H9 (cell line): ENCODE measurements around the gene NUP205. TPM values are rescaled to one million over a fixed set of nuclear protein-coding genes. Genes with fewer than 3 reads are reported as not detected.

Source experiments
- DNase-seq: peaks from one replicate; pipeline ENCODE4 v3.0.0-alpha.2; 2017
- H2AFZ ChIP-seq: one replicate; pipeline ENCODE4 v1.6.1; 2013; ENCODE audit warnings: mild to moderate bottlenecking, low read length, control low read depth, moderate library complexity
- H2AK5ac ChIP-seq: 2 replicates; pipeline ENCODE4 v1.6.1; 2013; ENCODE audit warnings: low read length, control low read depth, mixed read lengths; ENCODE audit not compliant: insufficient read length
- H2BK120ac ChIP-seq: one replicate; pipeline ENCODE4 v1.6.1; 2013; ENCODE audit warnings: low read depth, mild to moderate bottlenecking, low read length, control low read depth, inconsistent platforms; ENCODE audit not compliant: poor library complexity, severe bottlenecking
- H2BK12ac ChIP-seq: 2 replicates; pipeline ENCODE4 v1.6.1; 2013; ENCODE audit warnings: low read length, control low read depth, mixed read lengths, low read depth; ENCODE audit not compliant: insufficient read length
- H2BK15ac ChIP-seq: 2 replicates; pipeline ENCODE4 v1.6.1; 2013; ENCODE audit warnings: low read depth, low read length, control low read depth
- H2BK20ac ChIP-seq: one replicate; pipeline ENCODE4 v1.6.1; 2013; ENCODE audit warnings: low read depth, mild to moderate bottlenecking, low read length, control low read depth, inconsistent platforms; ENCODE audit not compliant: poor library complexity, severe bottlenecking
- H2BK5ac ChIP-seq: 2 replicates; pipeline ENCODE4 v1.6.1; 2013; ENCODE audit warnings: low read length, control low read depth, mixed read lengths; ENCODE audit not compliant: insufficient read length
- H3K14ac ChIP-seq: 2 replicates; pipeline ENCODE4 v1.6.1; 2013; ENCODE audit warnings: low read length, control low read depth; ENCODE audit not compliant: insufficient read depth
- H3K18ac ChIP-seq: 2 replicates; pipeline ENCODE4 v1.6.1; 2013; ENCODE audit warnings: low read depth, mild to moderate bottlenecking, mixed read lengths, low read length, control low read depth; ENCODE audit not compliant: insufficient read length
- H3K23ac ChIP-seq: 2 replicates; pipeline ENCODE4 v1.6.1; 2013; ENCODE audit warnings: low read length, control low read depth, mixed read lengths, low read depth; ENCODE audit not compliant: insufficient read length
- H3K23me2 ChIP-seq: 2 replicates; pipeline ENCODE4 v1.6.1; 2013; ENCODE audit warnings: low read depth, mild to moderate bottlenecking, mixed read lengths, low read length, control low read depth; ENCODE audit not compliant: insufficient read length, poor library complexity, severe bottlenecking
- H3K27ac ChIP-seq: 2 replicates; pipeline ENCODE4 v1.5.1; 2013; ENCODE audit warnings: low read length, control low read depth, mixed read lengths, low read depth; ENCODE audit not compliant: insufficient read length
- H3K27me3 ChIP-seq: 2 replicates; pipeline ENCODE4 v1.6.1; 2013; ENCODE audit warnings: low read length, control low read depth, inconsistent platforms; ENCODE audit not compliant: insufficient read depth
- H3K4ac ChIP-seq: 2 replicates; pipeline ENCODE4 v1.6.1; 2013; ENCODE audit warnings: low read depth, mild to moderate bottlenecking, control low read depth, inconsistent platforms, low read length, moderate library complexity
- H3K4me1 ChIP-seq: 2 replicates; pipeline ENCODE4 v1.6.1; 2013; ENCODE audit warnings: low read length, control low read depth, inconsistent platforms; ENCODE audit not compliant: insufficient read depth
- H3K4me2 ChIP-seq: 2 replicates; pipeline ENCODE4 v1.6.1; 2013; ENCODE audit warnings: low read length, control low read depth, mixed read lengths; ENCODE audit not compliant: insufficient read length, insufficient read depth
- H3K56ac ChIP-seq: 2 replicates; pipeline ENCODE4 v1.6.1; 2013; ENCODE audit warnings: low read depth, mild to moderate bottlenecking, mixed read lengths, low read length, control low read depth; ENCODE audit not compliant: insufficient read length
- H3K79me1 ChIP-seq: 2 replicates; pipeline ENCODE4 v1.6.1; 2013; ENCODE audit warnings: low read depth, mild to moderate bottlenecking, moderate library complexity, low read length, control low read depth, inconsistent platforms; ENCODE audit not compliant: insufficient read depth, poor library complexity, severe bottlenecking
- H3K79me2 ChIP-seq: 2 replicates; pipeline ENCODE4 v1.6.1; 2013; ENCODE audit warnings: low read length, control low read depth, inconsistent platforms; ENCODE audit not compliant: insufficient read depth
- H3K9ac ChIP-seq: 2 replicates; pipeline ENCODE4 v1.6.1; 2013; ENCODE audit warnings: low read length, control low read depth, mixed read lengths; ENCODE audit not compliant: insufficient read length; ENCODE audit errors: extremely low read depth
- H3K9me3 ChIP-seq: one replicate; pipeline ENCODE4 v1.6.1; 2013; ENCODE audit warnings: low read depth, low read length, inconsistent platforms; ENCODE audit not compliant: control insufficient read depth
- H3T11ph ChIP-seq: one replicate; pipeline ENCODE4 v1.6.1; 2013; ENCODE audit warnings: mild to moderate bottlenecking, low read length, control low read depth, inconsistent platforms
- H4K20me1 ChIP-seq: one replicate; pipeline ENCODE4 v1.6.1; 2013; ENCODE audit not compliant: control insufficient read depth, insufficient read length, insufficient read depth
- H4K5ac ChIP-seq: 2 replicates; pipeline ENCODE4 v1.6.1; 2013; ENCODE audit warnings: low read depth, mild to moderate bottlenecking, mixed read lengths, low read length, control low read depth; ENCODE audit not compliant: insufficient read length
- H4K8ac ChIP-seq: replicated peaks from 2 replicates; pipeline ENCODE4 v1.6.1; 2013; ENCODE audit warnings: low read length, control low read depth, mixed read lengths, low read depth; ENCODE audit not compliant: insufficient read length
- H4K91ac ChIP-seq: 2 replicates; pipeline ENCODE4 v1.6.1; 2013; ENCODE audit warnings: low read depth, mild to moderate bottlenecking, moderate library complexity, mixed read lengths, low read length, control low read depth; ENCODE audit not compliant: insufficient read length
- H3K27ac Mint-ChIP-seq, 3 experiments: 2 replicates in 2 of 3; 3 replicates in 1 of 3; pipeline ENCODE4 v1.8.0; 2020 to 2021; ENCODE audit warnings: mixed read lengths in 3 of 3, mild to moderate bottlenecking in 1 of 3, moderate library complexity in 1 of 3
- H3K27me3 Mint-ChIP-seq: 2 replicates; pipeline ENCODE4 v1.8.0; 2021; ENCODE audit warnings: low read depth, mild to moderate bottlenecking, moderate library complexity, mixed read lengths
- H3K36me3 Mint-ChIP-seq, 3 experiments: 2 replicates in 2 of 3; 3 replicates in 1 of 3; pipeline ENCODE4 v1.8.0; 2020 to 2021; ENCODE audit warnings: low read depth in 3 of 3, mixed read lengths in 3 of 3; ENCODE audit not compliant: insufficient read depth in 1 of 3
- H3K4me1 Mint-ChIP-seq, 2 experiments: 2 replicates each; pipeline ENCODE4 v1.8.0; 2020; ENCODE audit warnings: mixed read lengths in 2 of 2
- H3K4me3 Mint-ChIP-seq, 2 experiments: 2 replicates in 1 of 2; 3 replicates in 1 of 2; pipeline ENCODE4 v1.8.0; 2020 to 2021; ENCODE audit warnings: mild to moderate bottlenecking in 2 of 2, mixed read lengths in 2 of 2, moderate library complexity in 1 of 2
- H3K9me3 Mint-ChIP-seq, 2 experiments: 2 replicates in 1 of 2; 3 replicates in 1 of 2; pipeline ENCODE4 v1.8.0; 2020; ENCODE audit warnings: mild to moderate bottlenecking in 2 of 2, mixed read lengths in 2 of 2, moderate library complexity in 1 of 2
- CTCF ChIP-seq: fragments of 200-600 bp; sonication (generic); conservative IDR thresholded peaks from 3 replicates; pipeline ENCODE4 v1.8.0; 2021; ENCODE audit warnings: antibody characterized with exemption, mild to moderate bottlenecking
- WGBS: extraction: QIAGEN DNeasy Blood & Tissue Kit; methylation state at CpG from one replicate; pipeline ENCODE4 v1.1.7; 2013; ENCODE audit warnings: missing lambda C conversion rate, low lambda C conversion rate, mixed read lengths; ENCODE audit not compliant: insufficient read length; ENCODE audit errors: extremely low coverage; 5-methylcytosine and 5-hydroxymethylcytosine counted together
- total RNA-seq: library from RNA; stranded (reverse); gene quantifications from 2 replicates; pipeline ENCODE4 v1.2.1, GENCODE V29; 2021

NUP205 gene
- total RNA-seq, 1 experiment from 2014 or later, result 158 TPM

- TF ChIP-seq CTCF, result no peak
Observed at GRCh38 chr7:135573541-135573940, 15.8 kb downstream of the NUP205 start.

More at GRCh38 chr7:135573541-135573940, 15.8 kb downstream of the NUP205 start:
- Histone ChIP-seq H3K56ac (no peak overlapping the region), H2BK5ac (no peak overlapping the region), H3K79me1 (peaks cover 3% of the 10 kb centered on the region), H3K27ac (no peak overlapping the region), H3K23ac (no peak overlapping the region), H3K18ac (no peak overlapping the region), H2AFZ (no peak overlapping the region), H2BK20ac (no peak overlapping the region), H2BK15ac (no peak overlapping the region), H3K14ac (no peak overlapping the region), H4K91ac (no peak overlapping the region), H2BK120ac (no peak overlapping the region), H3K9me3 (no peaks in the 10 kb centered on the region), H2BK12ac (no peak overlapping the region), H4K5ac (no peak overlapping the region), H3T11ph (no peak overlapping the region), H4K8ac (no peak overlapping the region), H3K27me3 (no peaks in the 10 kb centered on the region), H3K4me2 (no peak overlapping the region), H3K23me2 (no peaks in the 10 kb centered on the region), H2AK5ac (no peak overlapping the region), H3K79me2 (peaks cover 5% of the 10 kb centered on the region; the same call in 1 of the 2 replicates), H3K4me1 (no peaks in the 10 kb centered on the region), H3K4ac (no peak overlapping the region), H3K9ac (no peak overlapping the region), H4K20me1 (no peaks in the 10 kb centered on the region)
- no peaks in the 10 kb centered on the region for H3K9me3 Mint-ChIP-seq
- H3K27me3 Mint-ChIP-seq, result no peaks in the 10 kb centered on the region
- H3K4me3 Mint-ChIP-seq, result no peak overlapping the region
- WGBS, result no CpG with 5 or more reads among the region's 2 CpGs
- no peaks in the 10 kb centered on the region for H3K4me1 Mint-ChIP-seq
- no peak for DNase-seq
- peaks cover 49 to 77% (median 69%) of the 10 kb centered on the region in 3 experiments for H3K36me3 Mint-ChIP-seq
- no peak overlapping the region for H3K27ac Mint-ChIP-seq
